ENCODE measurements around the gene RNLS. TPM values are rescaled to one million over a fixed set of nuclear protein-coding genes. Genes with fewer than 3 reads are reported as not detected.

Gene RNLS
- total and polyA plus RNA-seq, 2 of the 4 experiments (the other 2 are of a cell fraction), result 4.5 to 7.0 TPM

GRCh38 chr10:88507404-88507803, 75.7 kb downstream of the RNLS start:
- TF ChIP-seq NFE2L2 (IDR thresholded peaks at IDR 0.05; ENCODE audit: low read depth, low read length) (no peak), BHLHE40 (IDR thresholded peaks at IDR 0.05; ENCODE audit: low read depth, low read length) (no peak), CEBPB (IDR thresholded peaks at IDR 0.05; ENCODE audit: low read depth, low read length) (no peak), SMC3 (IDR thresholded peaks at IDR 0.05; ENCODE audit: low read depth, low read length) (no peak), USF2 (IDR thresholded peaks at IDR 0.05; ENCODE audit: low read depth, low read length) (no peak), MAFK (IDR thresholded peaks at IDR 0.05; ENCODE audit: low read depth, low read length) (no peak), MAZ (IDR thresholded peaks at IDR 0.05; ENCODE audit: borderline replicate concordance, low read depth, low read length) (no peak), MXI1 (IDR thresholded peaks at IDR 0.05; ENCODE audit: borderline replicate concordance, low read depth, low read length) (no peak)
- Histone ChIP-seq H4K20me1 (ENCODE audit: insufficient read depth, low read length) (no peaks in the 10 kb centered on the region), H2BK5ac (ENCODE audit: low read depth, low read length, poor library complexity, severe bottlenecking) (no peak overlapping the region), H3K9me1 (ENCODE audit: insufficient read depth, low read length) (no peaks in the 10 kb centered on the region), H3K56ac (ENCODE audit: extremely low read depth, insufficient read depth, low read length) (no peak overlapping the region), H3K4me3 (ENCODE audit: insufficient read depth, low read depth, low read length) (no peak overlapping the region), H3K79me1 (ENCODE audit: low read depth in 1 of 2, low read length in 2 of 2) (no peaks in the 10 kb centered on the region), H3K4me1 (ENCODE audit: control insufficient read depth, insufficient read depth, low read length) (no peaks in the 10 kb centered on the region), H4K91ac (ENCODE audit: insufficient read depth, low read depth, low read length) (no peak overlapping the region), H3K27me3 (ENCODE audit: control insufficient read depth, insufficient read depth, low read length) (no peaks in the 10 kb centered on the region), H2BK15ac (ENCODE audit: low read depth, low read length) (no peak overlapping the region), H4K8ac (ENCODE audit: low read depth in 2 of 2, low read length in 2 of 2) (no peak overlapping the region), H3K36me3 (ENCODE audit: control insufficient read depth, insufficient read depth, low read length) (no peaks in the 10 kb centered on the region), H3K23ac (ENCODE audit: low read depth, low read length) (no peak overlapping the region), H3K14ac (replicated peaks; ENCODE audit: low read depth, low read length) (no peak overlapping the region), H4K5ac (ENCODE audit: low read depth, low read length) (no peak overlapping the region), H3K9me3 (ENCODE audit: control insufficient read depth, insufficient read depth, low read length) (no peaks in the 10 kb centered on the region), H3K4ac (ENCODE audit: low read depth, low read length) (no peak overlapping the region), H3K27ac (ENCODE audit: insufficient read depth, low read length) (no peak overlapping the region), H3K18ac (ENCODE audit: low read depth, low read length) (no peak overlapping the region), H2AK9ac (replicated peaks; ENCODE audit: low read depth, low read length, poor library complexity) (no peak overlapping the region), H2AFZ (replicated peaks; ENCODE audit: low read length, poor library complexity) (no peak overlapping the region), H2AK5ac (ENCODE audit: low read depth, low read length) (no peak overlapping the region), H3K4me2 (ENCODE audit: low read depth, low read length) (no peak overlapping the region), H2BK120ac (ENCODE audit: low read depth, low read length) (no peak overlapping the region), H2BK20ac (ENCODE audit: low read depth, low read length) (no peak overlapping the region), H3K9ac (ENCODE audit: low read depth, low read length) (no peak overlapping the region)
- WGBS, 2 experiments (ENCODE audit: extremely low coverage in 2 of 2, insufficient read length in 1 of 2), result no CpG with 5 or more reads among the region's 1 CpG
- ATAC-seq (ENCODE audit: low read depth) (no peak), DNase-seq (no peak)
- no TSS peak for BruUV-seq (replicated peaks)
- ChIA-PET CTCF (no interaction called here), POLR2A (ENCODE audit: unreplicated experiment) (no interaction called here)
- dilution Hi-C loops (cut with HindIII; ENCODE audit: low sequenced_read_pairs, unreplicated experiment) (no loop called here), in situ Hi-C loops (cut with MboI; ENCODE audit: low sequenced_read_pairs) (no loop called here), intact Hi-C loops (cut with micrococcal nuclease) (no loop called here)

Measured in IMR-90 (cell line).